ENCODE results near the gene P4HA1. TPM values are rescaled to one million over a fixed set of nuclear protein-coding genes. Genes with fewer than 3 reads are reported as not detected.
"Not testable (repeated sequence)": the region's sequence is repeated elsewhere in the genome, so short reads cannot be mapped to it uniquely, and the experiment has no call there.

P4HA1 gene
- total and polyA plus RNA-seq, 5 donors from 2014 or later, result 16.7 to 27.2 (median 18.9) TPM

DNA sequence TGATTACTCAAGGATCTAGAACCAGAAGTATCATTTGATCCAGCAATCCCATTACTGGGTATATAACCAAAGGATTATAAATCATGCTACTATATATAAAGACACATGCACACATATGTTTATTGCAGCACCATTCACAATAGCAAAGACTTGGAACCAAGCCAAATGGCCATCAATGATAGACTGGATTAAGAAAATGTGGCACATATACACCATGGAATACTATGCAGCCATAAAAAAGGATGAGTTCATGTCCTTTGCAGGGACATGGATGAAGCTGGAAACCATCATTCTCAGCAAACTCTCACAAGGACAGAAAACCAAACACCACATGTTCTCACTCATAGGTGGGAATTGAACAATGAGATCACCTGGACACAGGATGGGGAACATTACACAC lies 101.2 kb downstream of the P4HA1 start:
- not testable (repeated sequence) for H3K9me3 ChIP-seq (ENCODE audit: control insufficient read depth in 2 of 2, low read length in 2 of 2); H3K4me1 ChIP-seq (ENCODE audit: control insufficient read depth, insufficient read depth, low read length, poor library complexity, severe bottlenecking); H3K27me3 ChIP-seq (ENCODE audit: control insufficient read depth, insufficient read depth, low read length); H3K27me3 Mint-ChIP-seq; H3K4me3 ChIP-seq (ENCODE audit: low read depth, low read length); ATAC-seq (ENCODE audit: low read depth in 2 of 2); H3K27ac Mint-ChIP-seq; DNase-seq; H3K27ac ChIP-seq (ENCODE audit: insufficient read depth, low read length, poor library complexity, severe bottlenecking); H3K4me1 Mint-ChIP-seq; H3K36me3 ChIP-seq (ENCODE audit: control insufficient read depth, insufficient read depth, low read length); H3K4me3 Mint-ChIP-seq
- H3K36me3 Mint-ChIP-seq, result peaks cover 28% of the 10 kb centered on the region
- peaks cover 0 to 11% (median 5%) of the 10 kb centered on the region in 7 donors for H3K9me3 Mint-ChIP-seq

DNA sequence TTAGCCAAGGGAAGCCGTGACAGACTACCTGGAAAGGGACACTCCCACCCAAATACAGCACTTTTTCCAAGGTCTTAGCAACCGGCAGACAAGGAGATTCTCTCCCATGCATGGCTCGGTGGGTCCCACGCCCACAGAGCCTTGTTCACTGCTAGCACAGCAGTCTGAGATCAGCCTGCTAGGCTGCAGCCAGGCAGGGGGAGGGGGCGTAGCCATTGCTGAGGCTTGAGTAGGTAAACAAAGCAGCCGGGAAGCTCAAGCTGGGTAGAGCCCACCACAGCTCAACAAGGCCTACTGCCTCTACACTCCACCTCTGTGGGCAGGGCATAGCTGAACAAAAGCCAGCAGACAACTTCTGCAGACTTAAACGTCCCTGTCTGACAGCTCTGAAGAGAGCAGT lies 106.9 kb downstream of the P4HA1 start:
- H3K36me3 ChIP-seq (ENCODE audit: control insufficient read depth, insufficient read depth, low read length); ATAC-seq (ENCODE audit: low read depth in 2 of 2); H3K27me3 Mint-ChIP-seq: not testable (repeated sequence)

DNA sequence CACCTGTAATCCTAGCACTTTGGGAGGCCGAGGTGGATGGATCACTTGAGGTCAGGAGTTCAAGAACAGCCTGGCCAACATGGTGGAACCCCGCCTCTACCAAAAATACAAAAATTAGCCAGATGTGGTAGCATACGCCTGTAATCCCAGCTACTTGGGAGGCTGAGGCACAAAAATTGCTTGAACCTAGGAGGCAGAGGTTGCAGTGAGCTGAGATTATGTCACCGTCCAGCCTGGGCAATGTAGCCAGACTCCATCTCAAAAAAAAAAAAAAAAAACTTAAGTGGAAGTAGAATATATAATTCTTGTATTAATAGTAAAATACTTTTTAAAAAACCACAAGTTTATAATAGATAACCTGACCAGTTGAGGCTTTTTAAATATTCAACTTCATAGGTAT lies 112.0 kb downstream of the P4HA1 start:
- ATAC-seq (ENCODE audit: low read depth in 2 of 2); H3K27me3 ChIP-seq (ENCODE audit: control insufficient read depth, insufficient read depth, low read length); H3K36me3 Mint-ChIP-seq; DNase-seq; H3K4me3 ChIP-seq (ENCODE audit: low read depth, low read length); H3K27ac Mint-ChIP-seq; H3K4me1 Mint-ChIP-seq; H3K4me3 Mint-ChIP-seq; H3K4me1 ChIP-seq (ENCODE audit: control insufficient read depth, insufficient read depth, low read length, poor library complexity, severe bottlenecking); H3K27ac ChIP-seq (ENCODE audit: insufficient read depth, low read length, poor library complexity, severe bottlenecking); H3K36me3 ChIP-seq (ENCODE audit: control insufficient read depth, insufficient read depth, low read length): not testable (repeated sequence)
- H3K27me3 Mint-ChIP-seq, result peaks cover 19% of the 10 kb centered on the region
- peaks cover 0 to 19% (median 7%) of the 10 kb centered on the region in 7 donors for H3K9me3 Mint-ChIP-seq
- H3K9me3 ChIP-seq (ENCODE audit: control insufficient read depth in 2 of 2, low read length in 2 of 2), result peaks cover 12 to 17% of the 10 kb centered on the region in 2 experiments

More for the DNA sequence above, 106.9 kb downstream of the P4HA1 start:
- not testable (repeated sequence) for H3K27me3 ChIP-seq (ENCODE audit: control insufficient read depth, insufficient read depth, low read length); H3K4me3 Mint-ChIP-seq; H3K27ac ChIP-seq (ENCODE audit: insufficient read depth, low read length, poor library complexity, severe bottlenecking); H3K9me3 Mint-ChIP-seq; H3K4me1 Mint-ChIP-seq; DNase-seq; H3K27ac Mint-ChIP-seq; H3K4me3 ChIP-seq (ENCODE audit: low read depth, low read length); H3K4me1 ChIP-seq (ENCODE audit: control insufficient read depth, insufficient read depth, low read length, poor library complexity, severe bottlenecking); H3K9me3 ChIP-seq (ENCODE audit: control insufficient read depth in 2 of 2, low read length in 2 of 2)
- peaks cover 31% of the 10 kb centered on the region for H3K36me3 Mint-ChIP-seq

GRCh38 chr10:72981882-72982529 lies 114.7 kb downstream of the P4HA1 start:
- DNase-seq, result no peak
- Mint-ChIP-seq H3K4me1 (no peaks in the 10 kb centered on the region), H3K36me3 (no peaks in the 10 kb centered on the region), H3K4me3 (no peak overlapping the region), H3K27me3 (peaks cover 27% of the 10 kb centered on the region), H3K9me3 (peaks cover 4 to 41% (median 21%) of the 10 kb centered on the region in 7 donors), H3K27ac (no peak overlapping the region)
- no peak for ATAC-seq (ENCODE audit: low read depth in 2 of 2)
- Histone ChIP-seq H3K27me3 (ENCODE audit: control insufficient read depth, insufficient read depth, low read length) (peaks cover 2% of the 10 kb centered on the region), H3K4me1 (ENCODE audit: control insufficient read depth, insufficient read depth, low read length, poor library complexity, severe bottlenecking) (no peaks in the 10 kb centered on the region), H3K36me3 (ENCODE audit: control insufficient read depth, insufficient read depth, low read length) (no peaks in the 10 kb centered on the region), H3K9me3 (ENCODE audit: control insufficient read depth in 2 of 2, low read length in 2 of 2) (peaks cover 30 to 39% of the 10 kb centered on the region in 2 experiments), H3K27ac (ENCODE audit: insufficient read depth, low read length, poor library complexity, severe bottlenecking) (no peak overlapping the region), H3K4me3 (ENCODE audit: low read depth, low read length) (no peak overlapping the region)

DNA sequence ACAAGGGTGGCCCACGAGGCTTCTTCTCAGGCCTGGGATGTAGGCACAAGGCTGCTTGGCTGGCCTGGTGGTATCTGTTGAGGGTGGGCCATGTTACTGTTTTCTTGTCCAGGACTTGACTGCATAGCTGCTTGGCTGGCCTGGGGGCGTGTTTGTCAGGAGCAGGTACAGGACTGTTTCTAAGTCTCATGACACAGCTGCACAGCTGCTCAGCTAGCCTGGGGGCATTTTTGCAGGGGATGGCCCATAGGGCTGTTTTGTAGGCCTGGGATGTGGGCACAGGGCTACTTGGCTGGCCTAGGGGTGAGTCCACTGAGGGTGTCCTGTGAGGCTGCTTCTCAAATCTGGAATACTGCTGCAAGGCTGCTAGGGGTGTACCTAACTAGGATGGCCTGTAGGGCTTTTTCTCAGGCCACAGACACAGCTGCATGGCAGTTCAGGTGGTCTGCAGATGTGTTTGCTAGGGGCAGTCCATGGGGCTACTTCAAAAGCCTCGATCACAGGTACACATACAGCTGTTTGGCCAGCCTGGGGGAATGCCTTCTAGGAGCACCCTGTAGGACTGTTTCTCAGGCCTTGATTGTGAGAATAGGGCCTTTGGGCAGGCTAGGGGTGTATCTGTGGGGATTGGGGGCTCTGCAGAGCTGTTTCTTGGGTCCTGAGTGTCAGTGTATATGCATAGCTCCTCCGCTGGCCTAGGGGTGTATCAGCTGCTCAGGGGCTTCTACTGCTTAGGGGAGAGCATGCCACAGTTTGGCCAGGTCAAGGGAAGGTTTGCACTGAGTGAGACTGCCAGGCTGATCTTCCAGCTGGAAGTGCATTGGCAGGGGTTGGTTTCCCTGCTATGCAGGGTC lies 115.4 kb downstream of the P4HA1 start:
- Histone ChIP-seq H3K27ac (ENCODE audit: insufficient read depth, low read length, poor library complexity, severe bottlenecking) (no peak overlapping the region), H3K27me3 (ENCODE audit: control insufficient read depth, insufficient read depth, low read length) (peaks cover 5% of the 10 kb centered on the region), H3K36me3 (ENCODE audit: control insufficient read depth, insufficient read depth, low read length) (no peaks in the 10 kb centered on the region), H3K9me3 (ENCODE audit: control insufficient read depth in 2 of 2, low read length in 2 of 2) (peaks cover 38 to 44% of the 10 kb centered on the region in 2 experiments), H3K4me3 (ENCODE audit: low read depth, low read length) (no peak overlapping the region), H3K4me1 (ENCODE audit: control insufficient read depth, insufficient read depth, low read length, poor library complexity, severe bottlenecking) (no peaks in the 10 kb centered on the region)
- Mint-ChIP-seq H3K4me3 (no peak overlapping the region), H3K27ac (no peak overlapping the region), H3K36me3 (no peaks in the 10 kb centered on the region), H3K27me3 (peaks cover 28% of the 10 kb centered on the region), H3K4me1 (no peaks in the 10 kb centered on the region), H3K9me3 (peaks cover 4 to 45% (median 24%) of the 10 kb centered on the region in 7 donors)
- no peak for DNase-seq
- no peak for ATAC-seq (ENCODE audit: low read depth in 2 of 2)

DNA sequence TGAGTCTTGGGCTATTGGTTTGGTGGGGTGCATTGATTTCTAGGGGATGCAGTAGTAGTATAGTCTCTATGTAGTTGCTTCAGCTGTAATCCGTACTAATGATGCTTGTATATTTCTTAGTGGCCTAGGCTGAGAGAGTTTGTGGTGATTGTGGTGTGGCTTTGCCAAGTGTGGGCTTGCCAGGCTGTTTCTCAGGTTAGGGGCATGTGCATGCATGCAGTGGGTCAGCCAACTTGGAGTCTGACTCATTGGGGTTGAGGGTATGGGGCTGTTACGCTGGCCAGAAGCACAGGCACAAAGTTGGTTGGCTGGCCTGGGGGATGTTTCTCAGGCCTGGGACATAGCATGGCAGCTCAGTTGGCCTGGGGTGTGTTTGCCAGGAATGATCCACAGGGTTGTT lies 116.3 kb downstream of the P4HA1 start:
- H3K4me3 Mint-ChIP-seq, result no peak overlapping the region
- Histone ChIP-seq H3K4me3 (ENCODE audit: low read depth, low read length) (no peak overlapping the region), H3K4me1 (ENCODE audit: control insufficient read depth, insufficient read depth, low read length, poor library complexity, severe bottlenecking) (no peaks in the 10 kb centered on the region), H3K27me3 (ENCODE audit: control insufficient read depth, insufficient read depth, low read length) (peaks cover 5% of the 10 kb centered on the region), H3K27ac (ENCODE audit: insufficient read depth, low read length, poor library complexity, severe bottlenecking) (no peak overlapping the region), H3K36me3 (ENCODE audit: control insufficient read depth, insufficient read depth, low read length) (no peaks in the 10 kb centered on the region), H3K9me3 (ENCODE audit: control insufficient read depth in 2 of 2, low read length in 2 of 2) (peaks cover 45 to 50% of the 10 kb centered on the region in 2 experiments)
- H3K36me3 Mint-ChIP-seq, result no peaks in the 10 kb centered on the region
- no peak for ATAC-seq (ENCODE audit: low read depth in 2 of 2)
- peaks cover 28% of the 10 kb centered on the region for H3K27me3 Mint-ChIP-seq
- H3K27ac Mint-ChIP-seq, result peak overlapping the region in 1 of 3 donors; percentile 31
- H3K4me1 Mint-ChIP-seq, result no peaks in the 10 kb centered on the region
- no peak for DNase-seq
- peaks cover 4 to 52% (median 26%) of the 10 kb centered on the region in 7 donors for H3K9me3 Mint-ChIP-seq

GRCh38 chr10:72979709-72980108 lies 117.0 kb downstream of the P4HA1 start:
- Mint-ChIP-seq H3K27ac (no peak overlapping the region), H3K27me3 (peaks cover 23% of the 10 kb centered on the region), H3K9me3 (peaks cover 5 to 54% (median 26%) of the 10 kb centered on the region in 7 donors), H3K36me3 (no peaks in the 10 kb centered on the region), H3K4me3 (no peak overlapping the region), H3K4me1 (no peaks in the 10 kb centered on the region)
- DNase-seq (no peak), ATAC-seq (ENCODE audit: low read depth in 2 of 2) (no peak)
- Histone ChIP-seq H3K9me3 (ENCODE audit: control insufficient read depth in 2 of 2, low read length in 2 of 2) (peaks cover 48 to 52% of the 10 kb centered on the region in 2 experiments), H3K4me3 (ENCODE audit: low read depth, low read length) (no peak overlapping the region), H3K36me3 (ENCODE audit: control insufficient read depth, insufficient read depth, low read length) (no peaks in the 10 kb centered on the region), H3K27ac (ENCODE audit: insufficient read depth, low read length, poor library complexity, severe bottlenecking) (no peak overlapping the region), H3K4me1 (ENCODE audit: control insufficient read depth, insufficient read depth, low read length, poor library complexity, severe bottlenecking) (no peaks in the 10 kb centered on the region), H3K27me3 (ENCODE audit: control insufficient read depth, insufficient read depth, low read length) (peaks cover 5% of the 10 kb centered on the region)

Data from CD4-positive, CD25-positive, alpha-beta regulatory T cell (primary cell).